Activated CD4-positive, alpha-beta T cell treated with anti-CD3 and anti-CD28 coated beads for 48 hours (primary cell): ENCODE data around the gene COPG1.
A peak's percentile ranks its signal among the peaks of the same experiment; 100 is the strongest.

Source experiments
- DNase-seq: peaks from one replicate; pipeline ENCODE4 v3.0.0-alpha.2; 2020

The COPG1 gene

GRCh38 chr3:129280183-129280582 is 30.8 kb downstream of the COPG1 start:
- no peak for DNase-seq

GRCh38 chr3:129281726-129282125 is 32.3 kb downstream of the COPG1 start:
- no peak for DNase-seq

- no peak for DNase-seq
These were observed 33.4 kb downstream of the COPG1 start for GRCh38 chr3:129282727-129283327.

GRCh38 chr3:129286081-129286480 is 36.7 kb downstream of the COPG1 start:
- DNase-seq = no peak

GRCh38 chr3:129288446-129288845 is 39.0 kb downstream of the COPG1 start:
- no peak for DNase-seq

- no peak for DNase-seq
These were observed 40.0 kb downstream of the COPG1 start for GRCh38 chr3:129289201-129289921.

- no peak for DNase-seq
These were observed 42.0 kb downstream of the COPG1 start for GRCh38 chr3:129291236-129291886.

- no peak for DNase-seq
These were observed 45.9 kb downstream of the COPG1 start for GRCh38 chr3:129295286-129295685.

GRCh38 chr3:129304146-129304961 is 54.9 kb downstream of the COPG1 start:
- DNase-seq = no peak

- DNase-seq = no peak
These were observed 55.5 kb downstream of the COPG1 start for GRCh38 chr3:129304962-129305222.

- DNase-seq = peak; percentile 40
These were observed 56.2 kb downstream of the COPG1 start for GRCh38 chr3:129305592-129306091.

GRCh38 chr3:129308636-129309035 is 59.2 kb downstream of the COPG1 start:
- no peak for DNase-seq

- no peak for DNase-seq
These were observed 61.0 kb downstream of the COPG1 start for GRCh38 chr3:129310111-129311011.

GRCh38 chr3:129311054-129311902 is 61.9 kb downstream of the COPG1 start:
- no peak for DNase-seq

- peak; percentile 16 for DNase-seq
These were observed 62.7 kb downstream of the COPG1 start for GRCh38 chr3:129312021-129312639.

- DNase-seq = no peak
These were observed 63.4 kb downstream of the COPG1 start for GRCh38 chr3:129312671-129313414.

- DNase-seq = no peak
These were observed 63.9 kb downstream of the COPG1 start for GRCh38 chr3:129313415-129313664.

GRCh38 chr3:129313665-129314385 is 64.4 kb downstream of the COPG1 start:
- peak; percentile 15 for DNase-seq

- peak; percentile 73 for DNase-seq
These were observed 65.2 kb downstream of the COPG1 start for GRCh38 chr3:129314386-129315222.
